ENCODE results near the gene HEXA.
"Not testable (repeated sequence)": the region's sequence is repeated elsewhere in the genome, so short reads cannot be mapped to it uniquely, and the experiment has no call there.

HEXA gene

DNA sequence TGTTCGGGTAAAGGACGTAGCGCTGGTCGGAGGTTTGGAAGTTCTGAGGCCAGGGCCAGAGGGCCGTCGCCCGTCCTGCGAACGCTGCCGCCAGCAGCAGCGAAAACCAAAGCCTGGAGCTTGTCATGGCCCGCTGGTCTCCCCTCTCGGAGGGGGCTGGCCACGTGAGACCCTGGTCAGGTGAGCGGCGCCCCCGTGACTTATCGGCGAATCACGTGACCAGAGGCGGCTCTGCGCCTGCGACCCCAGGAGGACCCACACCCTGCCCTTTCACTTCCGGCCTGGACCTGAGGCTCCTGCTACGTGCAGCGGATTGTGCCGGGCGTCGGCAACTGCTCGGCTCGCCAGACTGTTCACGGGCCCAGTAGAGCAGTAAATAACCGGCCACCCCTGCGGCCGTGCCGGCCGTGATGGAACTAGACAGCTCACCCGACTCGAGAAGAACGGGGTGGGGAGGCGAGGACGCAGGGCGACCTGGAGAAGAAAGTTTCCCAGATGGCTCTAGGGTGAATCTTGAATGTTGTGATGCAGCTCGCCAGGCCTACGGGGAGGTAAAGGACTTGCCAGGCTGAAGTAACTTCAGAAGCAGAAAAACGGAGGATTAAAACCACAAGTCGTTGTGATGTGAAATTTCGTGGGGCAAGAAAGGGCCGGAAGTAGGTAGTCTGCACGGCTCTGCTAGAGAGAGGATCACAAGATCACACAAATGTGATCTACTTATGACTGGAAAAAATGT is at the start of gene HEXA:
HEXA (minus strand) TSS at position 169 of the 736 bp plus-strand sequence; CDS start at position 127, 42 bp downstream.
- FAIRE-seq: no peak

DNA sequence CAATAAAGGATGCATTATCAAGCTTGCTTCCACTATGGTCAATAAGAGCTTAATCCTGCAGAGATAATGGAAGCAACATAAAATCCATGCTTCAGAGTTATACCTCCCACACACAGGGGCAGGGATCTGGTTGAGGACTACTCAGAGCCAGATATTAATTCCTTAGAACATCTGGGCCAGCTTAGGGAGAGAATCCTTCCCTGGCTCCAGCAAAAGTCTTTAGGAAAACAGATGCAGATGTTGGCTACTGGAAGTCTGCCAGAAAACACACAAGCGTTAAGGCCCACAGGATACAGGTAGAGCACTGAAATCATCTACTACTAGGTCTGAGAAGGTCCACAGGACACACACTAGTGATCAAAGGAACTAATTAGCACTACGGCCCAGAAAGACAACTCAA is 47.4 kb upstream of the HEXA start:
- no peak for FAIRE-seq

DNA sequence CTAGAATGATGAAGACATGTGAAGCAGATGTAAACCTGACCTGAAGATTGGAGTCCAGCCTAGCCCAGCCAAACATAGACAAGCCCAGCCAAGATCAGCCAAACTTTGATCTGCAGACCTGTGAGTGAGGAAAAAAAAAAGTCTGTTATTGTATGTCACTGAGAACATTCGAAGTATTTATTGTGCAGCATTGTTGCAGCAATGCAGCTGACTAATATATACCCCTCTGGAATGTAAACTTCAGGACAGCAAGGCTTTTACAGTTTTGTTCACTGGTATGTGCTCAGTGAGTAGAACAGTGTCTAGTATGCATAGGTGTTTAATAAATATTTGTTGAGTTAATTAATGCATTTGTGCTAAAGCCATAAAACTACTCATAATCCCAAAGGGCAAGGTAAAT is 45.7 kb upstream of the HEXA start:
- FAIRE-seq: no peak

DNA sequence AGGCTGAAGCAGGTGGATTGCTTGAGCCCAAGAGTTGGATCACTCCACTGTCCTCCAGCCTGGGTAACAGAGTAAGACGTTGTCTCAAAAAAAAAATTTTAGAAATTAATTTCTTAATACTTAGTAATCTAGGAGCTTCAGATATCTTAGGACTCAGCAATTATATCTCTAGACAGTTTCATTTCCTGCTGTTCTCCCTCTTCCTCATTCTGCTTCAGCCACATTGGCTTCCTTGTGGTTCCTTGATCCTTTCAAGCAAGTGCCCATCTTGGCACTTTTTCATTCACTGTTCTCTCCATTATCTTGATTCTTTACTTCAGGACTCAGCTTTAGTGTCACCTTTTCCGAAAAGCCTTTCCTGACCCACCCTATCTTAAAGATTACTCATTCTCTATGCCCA is 44.8 kb upstream of the HEXA start:
- no peak for FAIRE-seq

DNA sequence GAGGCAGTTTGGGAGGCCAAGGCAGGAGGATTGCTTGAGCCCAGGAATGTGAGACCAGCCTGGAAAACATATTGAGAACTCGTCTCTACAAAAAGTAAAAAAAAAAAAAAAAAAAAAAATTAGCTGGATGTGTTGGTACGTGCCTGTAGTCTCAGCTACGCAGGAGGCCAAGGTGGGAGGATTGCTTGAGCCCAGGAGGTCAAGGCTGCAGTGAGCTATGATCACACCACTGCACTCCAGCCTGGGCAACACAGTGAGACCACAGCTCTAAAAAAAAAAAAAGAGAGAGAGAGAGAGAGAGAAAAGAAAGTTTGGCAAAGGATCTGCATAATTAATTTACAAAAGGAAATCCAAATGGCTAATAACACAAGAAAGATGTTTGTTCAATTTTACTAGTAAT is 44.0 kb upstream of the HEXA start:
- FAIRE-seq: not testable (repeated sequence)

DNA sequence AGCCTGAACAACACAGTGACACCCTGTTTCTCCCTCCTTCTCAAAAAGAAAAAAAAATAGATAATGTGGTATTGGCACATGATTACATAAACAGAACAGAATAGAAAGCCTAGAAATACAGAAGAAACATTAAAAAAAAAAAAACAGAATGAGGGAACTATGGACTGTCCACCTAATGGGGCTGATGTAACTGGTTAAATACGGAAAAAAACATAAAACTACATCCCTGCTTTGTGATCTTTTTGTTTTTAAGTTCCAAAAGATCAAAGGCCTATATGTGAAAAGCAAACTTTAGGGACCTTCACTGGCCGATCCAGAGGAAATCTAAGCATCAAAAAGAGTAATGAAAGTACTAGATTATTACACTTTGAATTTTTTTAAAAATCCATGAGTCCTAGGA is 39.5 kb upstream of the HEXA start:
- no peak for FAIRE-seq

DNA sequence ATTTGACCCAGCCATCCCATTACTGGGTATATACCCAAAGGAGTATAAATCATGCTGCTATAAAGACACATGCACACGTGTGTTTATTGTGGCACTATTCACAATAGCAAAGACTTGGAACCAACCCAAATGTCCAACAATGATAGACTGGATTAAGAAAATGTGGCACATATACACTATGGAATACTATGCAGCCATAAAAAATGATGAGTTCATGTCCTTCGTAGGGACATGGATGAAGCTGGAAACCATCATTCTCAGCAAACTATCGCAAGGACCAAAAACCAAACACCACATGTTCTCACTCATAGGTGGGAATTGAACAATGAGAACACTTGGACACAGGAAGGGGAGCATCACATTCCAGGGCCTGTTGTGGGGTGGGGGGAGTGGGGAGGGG is 37.5 kb upstream of the HEXA start:
- not testable (repeated sequence) for FAIRE-seq

DNA sequence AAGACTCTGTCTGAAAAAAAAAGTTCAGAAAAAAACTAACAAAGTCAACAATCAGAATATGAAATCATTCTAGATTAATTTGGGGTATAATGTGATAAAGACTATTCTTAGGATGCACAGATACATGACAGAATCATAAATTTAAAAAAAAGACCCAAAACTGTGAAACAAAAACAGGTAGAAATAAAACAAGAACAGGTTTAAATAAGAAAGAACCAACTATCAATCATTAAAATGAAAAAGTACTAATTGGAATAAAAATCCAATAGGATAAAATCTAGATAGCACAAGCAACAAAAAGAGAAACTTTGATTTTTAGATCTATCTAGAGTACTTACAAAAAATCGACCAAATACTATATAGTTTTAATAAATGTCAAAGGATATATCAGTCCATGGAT is 35.7 kb upstream of the HEXA start:
- no peak for FAIRE-seq

DNA sequence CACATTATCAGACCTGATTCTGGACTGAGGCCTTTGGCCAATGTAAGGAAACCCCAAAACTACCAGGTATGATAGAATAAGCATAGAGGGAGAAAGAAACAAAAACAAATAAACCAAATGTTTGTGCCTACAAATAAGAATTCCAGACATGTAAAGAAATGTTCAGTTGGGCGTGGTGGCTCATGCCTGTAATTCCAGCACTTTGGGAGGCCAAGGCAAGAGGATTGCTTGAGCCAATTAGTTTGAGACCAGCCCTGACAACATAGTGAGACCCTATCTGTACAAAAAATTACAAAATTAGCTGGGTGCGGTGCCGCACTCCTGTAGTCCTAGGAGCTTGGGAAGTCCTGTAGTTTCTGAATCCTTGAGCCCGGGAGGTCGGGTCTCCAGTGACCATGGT is 35.3 kb upstream of the HEXA start:
- no peak for FAIRE-seq

DNA sequence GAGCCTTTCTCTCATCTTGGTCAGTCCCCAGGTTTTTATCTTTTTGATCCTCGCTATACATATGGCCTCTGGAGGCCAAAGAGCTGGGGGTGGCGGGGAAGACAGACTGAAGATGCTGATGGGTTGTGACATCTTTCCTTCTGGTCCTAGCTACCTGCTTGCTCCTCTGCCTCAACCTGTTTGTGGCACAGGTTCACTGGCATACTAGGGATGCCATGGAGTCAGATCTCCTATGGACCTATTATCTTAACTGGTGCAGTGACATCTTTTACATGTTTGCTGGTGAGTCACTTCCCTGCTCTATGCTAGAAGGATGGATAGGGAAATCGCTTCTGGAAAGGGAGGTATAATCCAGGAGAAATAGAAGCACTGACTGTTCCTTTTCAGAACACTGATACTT is 31.1 kb upstream of the HEXA start:
- no peak for FAIRE-seq

DNA sequence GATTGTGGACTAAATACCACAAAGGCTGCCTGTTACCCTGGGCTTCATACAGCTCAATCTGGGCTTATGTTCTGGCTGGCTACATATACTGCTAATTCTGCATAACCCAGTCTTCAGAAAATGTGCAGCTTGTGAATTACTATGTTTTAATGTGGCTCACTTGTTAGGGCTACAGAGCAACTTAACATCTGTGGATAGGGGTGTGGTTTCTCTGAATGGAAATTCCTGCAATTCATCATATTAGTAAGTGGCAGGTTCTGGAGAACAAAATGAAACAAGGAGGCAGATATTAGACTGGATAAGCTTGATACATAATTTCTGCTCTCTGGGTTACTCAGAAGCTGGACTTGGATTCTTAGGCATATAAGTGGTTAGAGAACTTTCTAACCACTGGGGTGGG is 29.0 kb upstream of the HEXA start:
- FAIRE-seq: no peak

DNA sequence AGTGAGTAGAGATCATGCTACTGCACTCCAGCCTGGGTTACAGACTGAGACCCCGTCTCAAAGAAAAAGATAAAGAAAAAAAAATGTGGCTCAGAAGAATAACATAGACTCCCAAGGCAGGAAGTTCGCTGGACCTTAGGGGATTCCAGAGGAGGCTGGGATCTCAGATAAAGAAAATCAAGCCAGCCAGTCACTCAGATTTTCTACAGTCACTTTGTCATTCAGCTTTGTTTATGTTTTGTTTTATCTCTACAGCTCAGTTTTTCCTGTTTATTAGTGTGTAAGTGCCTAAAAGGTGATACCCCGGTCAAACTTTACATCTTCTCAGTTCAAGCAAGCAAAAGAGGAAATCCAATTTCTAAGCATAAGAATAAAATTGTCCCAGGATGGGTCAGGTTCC is 28.5 kb upstream of the HEXA start:
- FAIRE-seq: no peak

DNA sequence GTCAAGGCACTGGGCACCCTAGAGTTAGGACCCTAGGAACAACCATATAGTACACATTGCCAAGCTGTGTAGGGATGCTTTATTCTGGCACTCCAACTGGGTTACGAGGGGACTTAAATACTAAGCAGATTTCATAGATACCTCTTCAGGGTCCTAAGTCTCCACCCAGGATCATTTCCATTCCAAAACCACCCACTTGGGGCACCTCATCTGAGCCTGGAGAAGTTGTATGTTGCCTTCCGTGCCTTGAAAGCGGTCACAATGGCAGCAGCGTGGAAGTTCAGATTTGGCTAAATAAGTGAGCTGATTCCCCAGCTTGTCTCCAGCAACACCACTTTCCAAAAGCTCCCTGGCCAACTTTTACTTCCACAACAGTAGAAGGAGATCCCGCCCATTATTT is 26.9 kb upstream of the HEXA start:
- no peak for FAIRE-seq

DNA sequence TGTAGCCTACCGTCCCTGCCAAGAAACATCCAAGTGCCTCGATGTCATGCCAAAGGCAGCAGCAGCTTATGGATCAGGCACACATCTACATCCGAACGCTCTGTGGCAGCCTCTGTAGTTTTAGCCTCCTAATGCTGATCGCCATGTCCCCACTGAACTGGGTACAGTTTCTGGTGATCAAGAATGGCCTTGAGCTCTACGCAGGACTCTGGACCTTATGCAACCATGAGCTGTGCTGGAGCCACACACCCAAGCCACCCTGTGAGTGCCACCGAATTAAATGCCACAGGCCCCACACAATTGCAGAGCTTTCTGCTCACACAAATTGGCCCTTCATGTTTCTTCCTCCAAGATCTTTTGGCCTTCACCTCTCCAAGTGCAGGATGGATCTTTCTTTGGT is 22.8 kb upstream of the HEXA start:
- no peak for FAIRE-seq

DNA sequence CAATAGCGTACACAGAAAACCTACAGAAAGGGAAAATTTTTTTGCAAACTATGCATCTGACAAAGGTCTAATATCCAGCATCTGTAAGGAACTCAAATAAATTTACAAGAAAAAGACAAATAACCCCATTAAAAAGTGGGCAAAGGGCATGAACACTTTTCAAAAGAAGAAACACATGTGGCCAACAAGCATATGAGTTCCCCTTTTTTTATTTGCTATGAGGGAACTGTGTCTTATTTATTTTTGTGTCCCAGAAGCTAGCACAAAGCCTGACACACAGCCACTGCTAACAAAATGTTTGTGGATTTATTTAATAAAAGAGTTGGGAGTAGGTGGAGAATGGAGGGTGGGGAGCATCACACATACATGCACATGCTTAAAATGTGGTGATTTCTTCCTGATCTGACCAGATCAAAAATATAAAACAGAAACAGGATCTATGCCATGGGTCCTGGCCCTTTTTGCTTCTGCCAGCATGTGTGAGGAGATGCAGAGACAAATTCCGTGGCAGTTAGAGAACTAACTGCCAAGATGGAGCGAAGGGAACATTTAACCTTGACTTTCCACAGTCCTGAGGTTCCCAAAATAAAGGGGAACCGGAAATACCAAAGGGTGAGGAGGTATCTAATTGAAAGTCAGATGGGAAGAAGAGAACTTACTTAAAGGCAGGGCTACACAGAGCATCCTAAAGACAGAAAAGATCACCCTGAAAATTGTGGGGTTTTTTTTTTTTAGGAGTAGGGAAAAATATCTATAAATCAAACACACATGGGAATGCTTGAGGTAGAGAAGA is 22.2 kb upstream of the HEXA start, which contains the start of gene TMEM202:
TMEM202 (plus strand) TSS at position 510 of the 793 bp plus-strand sequence; CDS start at position 532, 22 bp downstream.
- no peak for FAIRE-seq

DNA sequence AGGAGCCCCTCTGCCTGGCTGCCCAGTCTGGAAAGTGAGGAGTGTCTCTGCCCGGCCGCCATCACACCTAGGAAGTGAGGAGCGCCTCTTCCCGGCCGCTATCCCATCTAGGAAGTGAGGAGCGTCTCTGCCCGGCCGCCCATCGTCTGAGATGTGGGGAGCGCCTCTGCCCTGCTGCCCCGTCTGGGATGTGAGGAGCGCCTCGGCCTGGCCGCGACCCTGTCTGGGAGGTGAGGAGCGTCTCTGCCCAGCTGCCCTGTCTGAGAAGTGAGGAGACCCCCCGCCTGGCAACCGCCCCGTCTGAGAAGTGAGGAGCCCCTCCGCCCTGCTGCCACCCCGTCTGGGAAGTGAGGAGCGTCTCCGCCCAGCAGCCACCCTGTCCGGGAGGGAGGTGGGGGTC is 20.5 kb upstream of the HEXA start:
- not testable (repeated sequence) for FAIRE-seq

DNA sequence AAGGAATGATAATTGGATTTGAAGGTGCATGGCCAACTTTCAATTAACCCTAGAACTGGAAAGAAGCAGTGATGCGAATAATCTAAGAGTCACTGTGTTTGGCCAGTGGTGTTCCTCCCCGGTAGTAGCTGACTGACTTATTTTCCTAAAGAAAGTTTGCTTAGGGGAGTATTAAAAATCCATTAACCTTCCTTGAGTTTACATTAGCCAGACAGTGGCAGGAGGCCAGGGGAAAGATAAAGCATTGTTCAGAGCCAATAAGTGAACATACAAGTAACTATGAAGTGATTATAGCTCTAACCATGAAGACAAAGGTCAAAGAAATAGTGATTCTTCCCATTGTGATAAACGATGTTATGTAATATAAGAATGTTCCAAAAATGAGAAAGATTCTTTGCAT is 13.4 kb upstream of the HEXA start:
- FAIRE-seq: no peak

DNA sequence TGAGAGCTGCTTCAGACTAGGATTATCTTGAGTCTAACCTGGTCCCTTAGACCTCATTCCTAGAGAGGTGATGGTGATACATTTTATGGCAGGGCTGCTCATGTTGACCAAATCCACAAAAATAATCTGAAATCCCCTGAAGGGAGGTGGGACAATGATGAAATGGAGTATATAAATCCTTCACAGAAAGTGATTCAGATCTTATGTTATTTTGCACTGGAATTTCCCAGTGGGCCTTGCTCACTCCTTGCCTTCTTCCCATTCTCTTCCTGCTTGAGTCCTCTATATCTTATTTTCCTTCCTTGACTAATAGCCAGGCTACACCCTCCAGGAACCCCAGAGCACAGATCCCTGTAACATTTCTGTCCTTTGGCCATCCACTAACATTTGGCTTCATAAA is 11.9 kb upstream of the HEXA start:
- FAIRE-seq: no peak

DNA sequence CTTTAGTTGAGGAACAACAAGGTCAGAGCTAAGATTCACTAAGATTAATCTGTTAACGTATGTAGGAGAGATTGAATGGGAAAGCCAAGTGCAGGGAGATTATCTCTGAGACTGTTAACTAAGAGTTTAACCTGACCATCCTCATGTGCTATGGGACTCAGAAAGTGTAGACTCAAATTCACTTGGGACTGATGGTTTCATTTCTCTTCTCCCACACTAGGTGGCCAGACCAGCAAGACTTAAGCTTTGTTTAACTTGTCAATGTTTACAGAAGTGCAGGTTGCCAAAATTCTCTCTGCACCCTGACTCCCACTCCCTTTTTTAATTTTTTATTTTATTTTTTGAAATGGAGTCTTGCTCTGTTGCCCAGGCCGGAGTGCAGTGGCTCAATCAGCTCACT is 6.3 kb upstream of the HEXA start:
- FAIRE-seq: no peak

DNA sequence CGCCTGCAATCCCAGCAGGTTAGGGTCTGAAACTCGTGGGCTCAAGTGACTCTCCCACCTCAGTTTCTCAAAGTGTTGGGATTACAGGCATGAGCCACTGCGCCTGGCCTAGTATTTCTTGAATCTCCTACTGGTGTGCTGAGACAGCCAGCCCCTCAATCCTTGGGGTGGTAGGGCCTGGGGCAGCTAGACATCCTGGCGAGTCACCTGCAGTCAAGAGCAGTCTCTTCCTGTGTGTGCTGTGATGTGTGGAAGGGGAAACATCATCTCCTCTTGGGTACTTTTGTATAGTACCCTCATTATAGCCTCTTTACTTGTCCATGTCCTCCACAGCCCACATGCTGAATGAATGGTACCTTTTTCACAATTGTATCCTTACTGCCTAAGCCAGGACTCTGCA is 4.9 kb upstream of the HEXA start:
- FAIRE-seq: no peak

DNA sequence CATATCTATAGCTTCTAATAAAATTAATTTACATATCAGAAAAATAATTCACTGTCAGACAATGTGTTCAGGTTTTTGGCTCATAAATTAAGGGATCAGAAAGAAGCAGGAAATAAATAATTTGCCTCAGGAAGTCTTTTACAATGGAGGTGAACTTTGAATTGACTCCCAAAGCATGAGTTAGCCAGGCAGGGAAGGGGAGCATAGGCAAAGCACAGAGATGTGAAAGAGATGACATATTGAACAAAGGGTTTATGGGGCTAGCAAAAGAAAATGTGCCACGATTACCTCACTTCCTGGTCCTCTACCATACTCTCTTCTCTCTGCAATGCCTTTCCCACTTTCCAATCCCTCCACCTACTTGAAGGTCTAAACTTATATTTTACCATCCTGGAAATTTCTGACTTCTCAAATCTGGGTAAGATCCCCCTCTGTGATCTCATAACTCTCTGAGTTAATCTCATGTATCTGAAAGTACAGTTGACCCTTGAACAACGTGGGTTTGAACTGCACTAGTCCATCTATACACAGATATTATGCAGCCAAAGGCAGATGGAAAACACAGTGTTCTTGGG is 4.1 kb upstream of the HEXA start:
- no peak for FAIRE-seq

DNA sequence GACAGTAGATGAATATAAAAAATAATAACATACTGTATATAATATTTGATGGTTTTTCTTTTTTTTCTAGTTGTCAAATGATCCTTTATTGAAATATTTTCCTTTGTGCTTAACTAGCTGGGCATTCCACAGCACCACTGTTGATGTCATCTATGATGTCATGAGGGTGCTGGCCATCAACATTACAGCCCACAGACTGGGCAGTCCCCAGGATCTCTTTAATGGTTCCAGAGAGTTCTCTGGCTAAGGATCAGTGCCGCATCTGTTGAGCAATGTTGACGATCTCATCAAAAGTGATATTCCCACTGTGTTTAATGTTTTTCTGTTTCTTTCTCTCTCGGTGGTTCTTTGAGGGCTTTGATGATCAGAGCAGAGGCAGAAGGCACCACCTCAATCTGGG is 3.3 kb upstream of the HEXA start:
- FAIRE-seq: not testable (repeated sequence)

DNA sequence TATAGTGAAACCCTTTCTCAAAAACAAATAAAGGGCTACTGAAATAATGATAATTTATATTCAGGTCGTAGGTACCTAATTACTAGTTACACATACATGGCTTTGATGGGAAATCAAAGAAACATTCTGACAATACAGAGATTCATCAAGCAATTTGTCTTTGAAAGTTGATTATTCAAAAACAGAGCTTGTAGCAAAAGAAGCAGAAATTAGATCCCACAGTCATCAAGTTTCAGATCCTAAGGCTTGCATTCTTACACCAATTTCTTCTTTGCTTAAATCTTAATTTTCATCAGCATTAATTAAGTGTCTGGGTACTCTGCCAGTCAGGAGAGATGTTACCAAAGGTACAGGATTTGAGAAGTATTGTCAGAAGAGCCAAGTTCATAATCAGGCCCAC is 1.5 kb upstream of the HEXA start:
- no peak for FAIRE-seq

DNA sequence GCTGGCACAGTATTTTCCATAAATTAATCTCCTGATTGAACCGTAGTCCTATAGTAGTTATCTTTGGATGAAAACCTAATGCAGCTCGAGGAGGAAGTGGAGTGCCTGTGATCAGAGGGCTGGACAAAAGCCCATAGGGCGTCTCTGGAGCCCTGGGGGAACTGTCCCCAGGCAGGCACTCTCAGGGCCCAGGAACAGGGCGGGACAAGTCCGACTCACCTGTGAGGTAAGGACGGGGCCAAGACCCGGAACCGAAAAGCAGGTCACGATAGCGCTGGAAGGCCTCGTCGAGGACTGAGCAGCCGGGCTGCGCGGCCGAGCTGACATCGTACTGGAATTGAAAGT is 341 bp downstream of the HEXA start:
- no peak for FAIRE-seq

Data from A204.1 (cell line).